NK-92 (cell line): Measurements from ENCODE around the gene CRYAB.
"Not testable (repeated sequence)": the region's sequence is repeated elsewhere in the genome, so short reads cannot be mapped to it uniquely, and the experiment has no call there.

ENCODE experiments used
- DNase-seq: peaks from one replicate; lab custom pipeline; 2025; ENCODE audit not compliant: unreplicated experiment; lab: John Stamatoyannopoulos, UW

The CRYAB gene

GRCh38 chr11:111909378-111909777, 2.2 kb downstream of the CRYAB start:
- no peak for DNase-seq

GRCh38 chr11:111908639-111909305, 2.8 kb downstream of the CRYAB start:
- DNase-seq, result no peak

- no peak for DNase-seq
Observed at GRCh38 chr11:111906680-111907079, 4.9 kb downstream of the CRYAB start.

GRCh38 chr11:111905411-111905810, 6.2 kb downstream of the CRYAB start:
- no peak for DNase-seq

DNA sequence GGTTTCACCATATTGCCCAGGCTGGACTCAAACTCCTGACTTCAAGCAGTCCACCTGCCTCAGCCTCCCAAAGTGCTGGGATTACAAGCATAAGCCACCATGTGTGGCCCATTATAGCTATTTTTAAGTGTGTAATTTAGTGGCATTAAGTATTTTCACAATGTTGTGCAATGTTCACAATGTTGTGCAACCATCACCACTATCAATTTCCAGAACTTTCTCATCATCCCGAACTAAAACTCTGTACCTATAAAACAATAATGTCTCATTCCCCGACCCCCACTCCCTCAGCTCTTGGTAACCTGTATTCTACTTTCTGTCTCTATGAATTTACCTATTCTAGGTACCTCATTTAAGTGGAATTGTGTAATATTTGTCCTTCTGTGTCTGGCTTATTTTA, 24.7 kb downstream of the CRYAB start:
- no peak for DNase-seq

GRCh38 chr11:111886032-111886431, 25.5 kb downstream of the CRYAB start:
- DNase-seq, result no peak

GRCh38 chr11:111885053-111885452, 26.5 kb downstream of the CRYAB start:
- not testable (repeated sequence) for DNase-seq

DNA sequence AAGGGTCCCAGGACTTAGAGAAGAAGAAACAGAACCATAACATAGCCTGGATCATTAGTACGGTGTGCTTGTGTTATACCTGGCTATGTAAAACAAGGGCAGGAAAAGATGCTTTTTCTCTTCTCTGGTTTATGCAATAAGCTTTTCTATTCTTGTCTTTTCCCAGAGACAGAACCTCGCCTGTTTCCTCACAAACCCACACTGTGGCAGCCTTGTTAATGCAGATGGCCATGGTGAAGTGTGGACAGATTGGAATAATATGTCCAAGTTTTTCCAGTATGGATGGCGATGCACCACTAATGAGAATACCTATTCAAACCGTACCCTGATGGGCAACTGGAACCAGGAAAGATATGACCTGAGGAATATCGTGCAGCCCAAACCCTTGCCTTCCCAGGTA, 29.4 kb downstream of the CRYAB start:
- no peak for DNase-seq

- no peak for DNase-seq
Observed at GRCh38 chr11:111879637-111879960, 32.0 kb downstream of the CRYAB start.

GRCh38 chr11:111878849-111879636, 32.5 kb downstream of the CRYAB start, which contains the start of the genes CFAP68 and FDXACB1:
TSS of gene CFAP68 (plus strand) at chr11:111879541. CDS start at chr11:111879561, 20 bp downstream.
TSS of gene FDXACB1 (minus strand) at chr11:111879165. CDS start at chr11:111879132, 33 bp downstream.
- peak; percentile 93 for DNase-seq

- no peak for DNase-seq
Observed at GRCh38 chr11:111878385-111878848, 33.2 kb downstream of the CRYAB start.

GRCh38 chr11:111871693-111872161, 39.8 kb downstream of the CRYAB start:
- no peak for DNase-seq

- no peak for DNase-seq
Observed at GRCh38 chr11:111870886-111871692, 40.5 kb downstream of the CRYAB start, which contains the start of gene ALG9. TSS of gene ALG9 (minus strand) at chr11:111871581. CDS start at chr11:111871482, 99 bp downstream.

DNA sequence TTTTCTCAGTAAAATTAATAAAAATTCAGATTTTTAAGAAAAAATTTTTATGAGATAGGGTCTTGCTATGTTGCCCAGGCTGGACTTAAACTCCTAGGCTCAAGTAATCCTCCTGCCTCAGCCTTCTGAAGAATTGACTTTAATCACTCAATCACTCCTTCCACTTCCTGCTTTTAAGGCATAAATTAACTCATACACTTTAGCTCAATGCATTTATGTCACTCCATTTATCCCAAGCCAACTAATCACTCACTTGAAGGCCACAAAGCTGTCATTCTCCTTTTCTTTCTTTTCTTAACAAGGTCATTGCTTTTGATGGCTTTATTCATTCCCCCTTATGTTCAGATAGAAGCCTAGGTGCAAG, 41.1 kb downstream of the CRYAB start:
- no peak for DNase-seq

DNA sequence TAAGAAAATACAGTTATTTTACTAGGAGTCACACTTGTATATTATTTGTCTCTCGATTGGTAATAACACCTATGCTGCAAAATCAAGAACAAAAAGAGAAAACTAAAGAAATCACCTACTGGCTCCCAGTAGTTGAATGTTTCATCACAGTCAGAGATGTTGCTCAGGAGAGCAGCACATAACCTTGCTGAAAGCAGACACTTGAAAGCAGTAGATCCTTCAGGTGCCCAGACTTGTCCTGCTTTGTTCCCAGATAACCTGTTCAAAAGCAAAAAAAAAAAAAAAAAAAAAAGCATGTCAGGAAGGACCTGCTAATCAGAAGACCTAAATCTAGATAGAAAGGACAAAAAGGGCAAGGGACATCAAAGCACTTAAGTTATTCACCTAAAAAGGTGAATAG, 41.5 kb downstream of the CRYAB start:
- no peak for DNase-seq

DNA sequence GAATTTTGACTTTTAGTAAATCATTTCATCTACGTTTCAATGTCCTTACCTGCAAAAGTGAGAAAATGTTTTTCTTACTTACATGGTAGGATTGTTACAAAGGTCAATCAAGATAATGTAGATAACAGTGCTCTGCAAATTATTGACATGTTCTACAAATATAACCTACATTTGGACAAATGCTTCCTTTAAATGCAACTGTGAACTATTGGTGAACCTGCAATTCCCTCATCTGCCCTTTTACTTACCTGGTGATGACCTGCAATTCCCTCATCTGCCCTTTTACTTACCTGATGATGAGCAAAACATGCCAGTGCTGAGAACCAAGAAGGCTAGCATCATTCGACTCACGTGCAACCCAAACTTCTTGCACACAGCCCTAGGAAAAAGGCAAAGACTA, 51.3 kb downstream of the CRYAB start:
- no peak for DNase-seq
